Effector CD4-positive, alpha-beta T cell (primary cell): ENCODE measurements around the gene PTPN1.
"Not testable (repeated sequence)": the region's sequence is repeated elsewhere in the genome, so short reads cannot be mapped to it uniquely, and the experiment has no call there.

Source experiments
- DNase-seq: peaks from one replicate; pipeline ENCODE4 v3.0.0-alpha.2; 2020

PTPN1 gene

DNA sequence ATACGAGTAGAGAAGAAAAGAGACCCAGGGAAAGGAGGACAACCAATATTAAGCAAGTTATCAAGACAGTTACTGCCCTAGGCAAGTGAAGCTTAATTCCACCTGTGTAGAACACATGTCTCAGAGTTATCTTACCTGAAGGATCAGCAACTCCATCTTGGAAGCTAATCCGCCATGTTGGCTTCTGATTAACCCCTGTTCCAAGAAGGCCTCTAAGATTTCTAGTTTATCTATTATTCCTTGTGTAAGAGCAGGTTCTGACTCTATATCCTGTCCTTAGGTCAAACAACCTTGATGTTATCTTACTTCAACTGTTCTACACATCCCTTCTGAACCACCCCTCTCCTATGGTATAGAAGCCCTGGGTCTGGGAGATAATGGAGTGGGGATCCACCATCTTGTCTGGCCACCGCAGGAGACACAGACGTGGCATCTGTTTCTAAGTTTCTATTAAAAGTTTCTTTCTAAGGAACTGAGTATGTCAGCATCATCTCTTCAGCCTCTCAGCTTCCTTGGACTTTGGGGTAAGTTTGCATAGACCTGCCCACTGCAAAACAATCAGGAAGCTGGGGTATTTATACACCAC lies 27.7 kb upstream of the PTPN1 start:
- no peak for DNase-seq

DNA sequence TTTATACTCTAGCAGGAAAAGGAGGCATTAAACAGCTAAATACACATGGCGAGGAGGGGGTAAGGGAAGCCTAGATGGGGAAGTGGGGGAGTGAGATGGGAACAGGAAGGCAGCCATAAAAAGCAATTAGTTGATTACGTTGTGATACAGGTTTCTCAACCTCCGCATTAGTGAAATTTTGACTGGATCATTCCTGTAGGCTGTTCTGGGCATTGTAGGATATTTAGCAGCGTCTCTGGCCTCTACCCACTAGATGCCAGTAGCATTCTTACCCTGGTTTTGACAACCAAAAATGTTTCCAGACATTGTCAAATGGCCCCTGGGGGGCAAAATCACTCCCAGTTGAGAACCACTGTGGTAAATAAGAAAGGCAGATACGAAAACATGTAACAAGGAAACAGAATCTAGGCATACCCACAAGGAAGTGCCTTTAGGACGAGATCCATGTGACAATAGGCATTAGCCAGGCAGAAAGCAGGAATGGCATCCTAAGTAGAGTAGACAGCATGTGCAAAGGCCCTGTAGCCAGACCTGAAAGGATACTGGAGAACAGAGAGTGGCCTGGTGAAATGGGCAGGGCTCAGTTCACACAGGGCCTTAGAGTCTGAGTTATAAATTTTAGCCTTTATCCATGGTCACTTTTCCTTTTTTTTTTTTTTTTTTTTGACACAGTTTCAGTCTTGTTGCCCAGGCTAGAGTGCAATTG lies 25.8 kb upstream of the PTPN1 start:
- no peak for DNase-seq

DNA sequence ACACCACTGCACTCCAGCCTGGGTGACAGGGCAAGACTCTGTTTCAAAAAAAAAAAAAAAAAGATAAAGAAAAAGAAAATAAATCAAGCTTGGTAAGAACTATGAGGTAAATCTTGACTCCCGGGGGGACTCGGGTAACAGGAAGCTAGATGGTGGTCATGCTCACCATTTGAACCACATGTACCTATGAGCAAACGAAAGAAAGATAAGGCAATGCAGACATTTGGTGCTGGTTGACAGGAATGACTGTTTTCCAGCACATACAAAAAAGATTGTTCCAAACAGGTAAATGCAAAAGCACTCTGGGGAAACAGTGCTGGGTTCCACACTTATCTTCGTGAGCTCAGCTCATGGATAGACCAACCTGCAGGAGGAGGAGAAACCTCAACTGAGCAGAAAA lies 22.8 kb upstream of the PTPN1 start:
- DNase-seq, result no peak

DNA sequence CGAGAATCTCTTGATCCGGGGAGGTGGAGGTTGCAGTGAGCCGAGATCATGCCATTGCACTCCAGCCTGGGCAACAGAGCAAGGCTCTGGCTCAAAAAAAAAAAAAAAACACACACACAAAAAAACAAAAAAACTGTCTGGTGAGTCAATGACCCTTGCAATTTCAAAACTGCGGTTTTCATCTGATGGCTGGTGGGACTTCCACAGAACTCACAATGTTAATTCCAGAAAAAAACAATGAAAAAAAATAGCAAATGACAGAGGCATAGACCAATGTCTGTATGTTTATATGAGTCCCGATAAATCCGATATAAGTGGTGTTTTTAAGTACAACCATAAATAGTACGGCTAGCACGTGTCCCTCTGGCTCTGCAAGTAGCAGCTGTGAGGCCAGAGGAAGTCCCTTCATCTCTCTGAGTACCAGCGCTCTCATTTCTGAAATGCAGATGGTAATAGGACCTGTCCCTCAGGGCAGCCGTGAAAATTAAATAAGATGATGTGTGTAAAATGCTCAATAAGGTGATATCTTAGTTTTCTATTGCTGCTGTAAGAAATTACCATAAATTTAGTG lies 21.9 kb upstream of the PTPN1 start:
- DNase-seq, result no peak

DNA sequence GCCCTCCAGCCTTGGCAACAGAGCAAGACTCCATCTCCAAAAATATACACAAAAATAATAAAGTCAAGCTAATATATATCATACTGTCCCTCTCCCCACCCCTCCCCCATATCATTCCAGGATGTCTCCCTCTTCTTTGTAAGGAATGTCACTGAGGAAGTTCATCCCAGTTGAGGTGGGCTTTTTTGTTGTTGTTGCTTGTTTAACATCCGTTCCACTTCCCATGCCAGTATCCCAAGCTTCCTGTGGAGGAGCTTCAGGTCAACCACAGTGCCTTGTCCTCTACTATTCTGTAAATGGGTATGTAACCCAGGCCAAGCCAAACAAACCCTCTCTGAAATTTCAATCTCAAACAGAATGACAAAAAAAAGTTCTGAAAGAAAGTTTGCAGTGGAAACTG lies 19.0 kb upstream of the PTPN1 start:
- no peak for DNase-seq

DNA sequence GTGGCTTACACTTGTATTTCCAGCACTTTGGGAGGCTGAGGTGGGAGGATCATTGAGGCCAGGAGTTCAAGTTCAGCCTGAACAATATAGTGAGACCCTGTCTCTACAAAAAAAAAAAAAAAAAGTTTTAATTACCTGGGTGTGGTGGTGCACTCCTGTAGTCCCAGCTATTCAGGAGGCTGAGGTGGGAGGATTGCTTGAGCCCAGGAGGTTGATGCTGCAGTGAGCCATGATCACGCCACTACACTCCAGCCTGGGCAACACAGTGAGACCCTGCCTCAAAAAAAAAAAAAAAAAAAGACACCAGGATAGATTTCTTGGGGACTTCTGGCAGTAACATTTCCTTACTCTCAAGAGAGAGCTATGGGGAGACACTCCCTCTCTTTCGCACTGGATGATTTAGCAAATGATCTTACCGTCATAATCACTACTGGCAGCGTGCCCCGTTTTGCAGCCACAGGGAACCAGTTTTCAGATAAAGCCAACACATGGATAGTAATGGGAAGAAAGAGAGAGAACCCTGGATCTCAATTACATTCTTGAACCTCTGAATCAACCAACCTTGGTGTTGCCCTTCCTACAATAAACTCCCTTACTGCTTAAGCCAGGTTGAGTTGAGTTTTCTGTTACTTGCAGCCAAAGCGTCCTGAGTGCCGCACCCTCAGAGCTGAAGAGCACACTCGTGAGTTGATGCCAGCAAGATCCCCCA lies 18.1 kb upstream of the PTPN1 start:
- no peak for DNase-seq

DNA sequence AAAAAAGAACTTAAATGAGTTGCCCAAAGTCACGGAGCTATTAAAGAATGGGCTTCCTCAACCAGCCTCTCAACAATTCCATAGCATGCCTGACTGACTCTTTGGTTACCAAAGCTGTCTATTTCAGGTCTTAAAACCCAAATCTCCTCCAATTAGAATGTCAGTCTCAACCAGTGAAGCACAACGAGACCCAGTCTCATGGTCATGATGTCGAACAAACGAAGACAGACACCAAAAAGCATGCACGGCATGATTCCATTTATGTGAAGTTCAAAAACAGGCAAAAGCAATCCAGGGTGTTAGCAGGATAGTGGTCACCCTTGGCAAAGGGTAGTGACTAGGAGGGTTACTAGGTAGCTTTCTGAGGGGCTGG lies 16.3 kb upstream of the PTPN1 start:
- DNase-seq, result no peak

DNA sequence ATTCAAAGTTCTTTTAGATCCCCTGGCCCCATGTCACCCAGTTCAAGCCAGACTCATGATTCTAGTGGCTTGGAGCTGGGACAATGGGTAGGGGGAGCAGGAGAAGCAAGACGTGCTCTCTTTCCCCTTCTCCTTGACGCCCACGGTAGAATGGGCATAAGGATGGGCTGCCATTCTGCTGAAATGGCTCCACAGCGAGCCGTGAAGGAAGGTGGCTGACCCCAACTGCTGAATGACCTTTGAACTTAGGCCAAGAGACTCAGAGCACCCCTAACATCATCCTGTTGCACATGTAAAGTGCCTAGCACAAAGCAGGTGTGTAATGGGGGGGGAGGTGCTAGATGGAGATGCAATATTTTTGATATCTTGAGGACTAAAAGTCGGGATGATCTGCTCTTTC lies 15.8 kb upstream of the PTPN1 start:
- DNase-seq, result no peak

DNA sequence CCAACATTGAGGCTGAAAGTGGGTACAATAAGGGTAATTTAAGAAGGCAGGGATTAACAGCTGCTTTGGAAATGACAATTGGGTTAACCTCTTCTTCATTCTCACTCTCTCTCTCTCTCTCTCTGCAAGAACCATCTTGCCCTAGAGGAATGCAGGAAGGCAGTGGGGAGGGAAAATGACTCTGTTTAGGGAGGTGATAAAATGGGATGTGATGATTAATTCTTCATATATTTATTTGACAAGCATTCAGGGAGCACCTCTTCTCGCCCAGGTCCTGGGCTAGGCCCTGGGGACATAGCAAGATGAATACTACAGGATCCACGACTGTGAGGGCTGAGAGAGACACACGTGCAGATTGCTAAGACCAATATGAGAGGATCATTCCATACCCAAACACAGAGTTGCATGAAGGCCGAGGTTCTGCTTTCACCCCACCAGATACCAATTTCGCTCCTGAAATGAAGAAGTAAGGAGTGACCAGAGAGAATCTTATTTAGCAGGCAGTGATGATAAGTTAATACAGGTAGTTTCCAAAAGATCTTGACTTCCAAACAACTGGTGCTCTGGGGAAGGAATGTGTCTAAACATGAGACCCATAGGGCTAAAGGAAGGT lies 13.3 kb upstream of the PTPN1 start:
- no peak for DNase-seq

DNA sequence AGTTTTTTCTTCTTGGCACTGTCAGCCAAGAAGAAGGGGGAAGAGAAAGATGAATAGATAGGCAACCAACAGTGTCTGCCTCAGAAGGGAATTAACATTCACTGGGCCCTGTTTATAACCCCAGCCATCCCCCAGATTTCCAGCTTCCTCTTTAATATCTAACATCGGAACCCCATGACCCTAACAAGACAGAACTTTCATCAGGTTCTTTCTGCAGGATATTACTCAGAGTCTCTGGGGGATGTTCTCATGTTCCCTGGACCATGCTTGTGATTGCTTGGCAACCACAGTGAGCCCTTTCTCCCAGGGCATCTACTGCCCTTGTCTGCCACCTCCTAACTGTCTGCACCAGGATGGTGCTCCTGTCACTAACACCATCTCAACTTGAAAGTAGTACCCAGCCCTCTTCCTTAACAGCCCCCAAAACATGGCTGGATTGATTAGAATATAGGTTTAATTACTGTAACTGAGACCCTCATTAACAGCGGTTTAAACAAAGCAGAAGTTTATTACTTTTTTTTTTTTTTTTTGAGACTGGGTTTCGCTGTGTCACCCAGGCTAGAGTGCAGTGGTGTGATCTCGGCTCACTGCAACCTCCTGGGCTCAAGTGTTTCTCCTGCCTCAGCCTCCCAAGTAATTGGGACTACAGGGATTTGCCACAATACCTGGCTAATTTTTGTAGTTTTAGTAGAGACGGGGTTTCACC lies 12.0 kb upstream of the PTPN1 start:
- DNase-seq, result no peak

DNA sequence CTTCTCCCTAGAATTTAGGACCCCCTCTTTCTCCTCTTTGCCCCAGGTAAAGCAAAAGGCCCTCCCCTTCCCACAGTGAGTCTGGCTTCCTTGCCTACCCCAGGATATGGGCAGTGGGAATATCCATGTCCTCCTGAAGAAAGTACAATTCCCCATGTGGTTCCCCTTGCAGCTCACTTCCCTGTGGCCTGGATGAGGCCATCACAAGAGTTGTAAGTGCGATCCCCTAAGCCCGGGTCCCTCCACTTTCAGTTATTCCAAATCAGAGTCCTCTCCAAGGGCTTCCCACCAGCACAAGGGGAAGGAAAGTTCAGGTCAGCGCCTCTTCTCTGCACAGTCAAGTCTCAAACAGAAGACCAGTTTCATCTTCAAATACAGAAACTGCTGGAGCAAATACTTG lies 10.2 kb upstream of the PTPN1 start:
- no peak for DNase-seq

DNA sequence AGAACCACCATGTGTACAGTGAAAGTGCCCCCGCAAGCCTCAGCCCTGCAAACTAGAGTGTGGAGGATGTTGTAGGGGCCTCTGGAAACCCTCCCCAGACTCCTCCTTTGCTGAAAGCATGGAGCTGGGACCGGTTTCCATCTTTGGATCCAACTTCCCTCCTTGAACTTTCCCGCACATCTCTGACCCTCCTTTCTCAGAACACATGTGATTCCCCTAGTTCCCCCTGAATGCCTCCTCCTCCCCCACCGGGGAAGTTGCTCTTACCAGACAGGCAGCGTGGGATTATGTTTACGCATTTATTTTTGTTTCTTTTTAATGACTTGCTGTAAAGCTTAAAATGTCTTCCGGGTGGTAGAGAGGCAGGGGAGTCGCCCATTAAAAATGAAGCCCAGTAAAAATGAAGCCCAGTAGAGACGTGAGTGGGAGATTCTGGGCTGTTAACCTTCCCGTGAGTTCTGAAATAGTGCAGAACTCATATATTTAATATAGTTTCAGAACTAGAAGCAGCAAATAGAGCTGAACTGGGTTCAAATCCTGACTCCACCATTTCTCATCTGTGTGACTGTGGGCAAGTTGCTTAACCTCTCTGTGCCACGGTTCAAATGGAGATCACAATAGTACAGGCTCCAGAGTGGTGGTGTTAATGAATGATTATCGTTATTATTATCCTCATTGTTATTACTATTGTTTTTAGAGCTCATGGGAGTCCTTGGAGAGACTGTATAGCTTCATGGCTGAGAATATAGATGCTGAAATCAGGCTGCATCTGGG lies 8.0 kb upstream of the PTPN1 start:
- no peak for DNase-seq

DNA sequence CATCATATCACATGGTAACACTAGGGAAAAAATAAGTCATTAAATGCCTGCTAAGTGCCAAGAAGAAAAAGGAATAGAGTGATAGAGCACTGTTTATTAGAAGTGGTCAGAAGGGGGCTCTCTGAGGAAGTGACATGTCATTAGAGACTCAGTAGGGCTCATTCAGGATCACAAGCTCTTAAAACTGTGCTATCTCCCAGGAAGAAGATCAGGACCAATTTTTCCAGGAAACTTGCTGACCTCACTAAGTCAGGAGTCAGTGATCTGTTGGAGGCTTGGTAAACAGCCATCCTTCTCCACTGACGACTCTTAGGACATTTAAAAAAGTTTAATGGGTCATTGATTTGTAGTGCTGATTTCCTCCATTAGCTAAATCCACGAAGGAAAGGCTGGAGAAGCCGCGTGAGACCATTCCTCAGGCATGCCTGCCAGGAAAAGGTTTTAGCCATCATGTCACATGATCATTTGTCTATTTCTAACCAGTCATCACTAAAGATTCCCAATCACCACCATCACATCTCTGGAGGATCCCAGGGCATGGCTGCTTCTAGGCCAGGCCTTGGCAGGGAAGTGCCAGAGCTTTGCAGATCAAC lies 5.9 kb upstream of the PTPN1 start:
- DNase-seq, result no peak

DNA sequence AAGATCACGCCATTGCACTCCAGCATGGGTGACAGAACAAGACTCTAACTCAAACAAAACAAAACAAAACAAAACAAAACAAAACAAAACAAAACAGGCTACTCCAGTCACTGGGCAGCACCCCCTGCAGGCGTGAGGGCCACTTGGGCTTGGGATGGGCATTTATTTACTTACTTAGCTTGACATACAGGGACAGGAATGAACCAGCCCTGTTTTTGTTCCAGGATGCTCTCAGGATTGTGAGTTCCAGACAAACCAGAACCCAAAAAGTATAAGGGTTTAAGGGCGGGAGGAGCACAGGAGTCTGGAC lies 4.0 kb upstream of the PTPN1 start:
- DNase-seq, result no peak

DNA sequence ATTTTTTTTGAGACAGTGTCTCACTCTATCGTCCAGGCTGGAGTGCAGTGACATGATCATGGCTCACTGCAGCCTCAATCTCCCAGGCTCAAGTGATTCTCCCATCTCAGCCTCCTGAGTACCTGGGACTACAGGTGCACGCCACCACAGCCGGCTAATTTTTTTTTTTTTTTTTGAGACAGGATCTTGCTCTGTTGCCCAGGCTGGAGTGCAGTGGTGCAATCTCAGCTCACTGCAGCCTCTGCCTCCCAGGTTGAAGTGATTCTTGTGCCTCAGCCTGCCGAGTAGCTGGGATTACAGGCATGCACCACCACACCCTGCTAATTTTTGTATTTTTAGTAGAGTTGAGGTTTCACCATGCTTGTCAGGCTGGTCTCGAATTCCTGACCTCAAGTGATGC lies 2.4 kb upstream of the PTPN1 start:
- DNase-seq, result not testable (repeated sequence)

DNA sequence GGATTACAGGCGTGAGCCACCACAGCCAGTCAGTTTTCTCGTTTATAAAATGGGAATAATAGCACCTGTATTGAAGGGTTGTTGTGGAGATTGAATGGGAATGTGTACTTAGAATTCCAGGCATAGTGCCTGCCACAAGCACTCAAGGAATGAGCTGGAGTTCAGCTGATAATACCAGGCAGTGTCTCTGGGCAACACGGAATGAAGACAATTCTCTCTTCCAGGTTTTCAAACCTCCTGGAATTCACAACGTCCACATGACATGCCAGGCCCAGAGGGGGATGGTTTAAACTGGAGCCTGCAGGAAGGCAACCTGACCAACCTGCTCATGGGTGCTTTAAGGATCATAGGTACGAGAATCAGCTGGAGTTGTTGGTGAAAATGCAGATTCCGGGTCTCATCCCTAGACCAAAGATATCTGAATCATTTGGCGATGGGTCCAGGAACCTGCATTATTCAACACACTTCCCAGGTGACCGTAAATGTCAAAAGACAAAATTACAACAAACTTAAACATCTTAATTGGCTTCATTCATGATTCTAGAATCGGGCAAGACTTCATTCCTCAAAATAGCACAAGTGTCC lies 1.9 kb upstream of the PTPN1 start:
- no peak for DNase-seq

DNA sequence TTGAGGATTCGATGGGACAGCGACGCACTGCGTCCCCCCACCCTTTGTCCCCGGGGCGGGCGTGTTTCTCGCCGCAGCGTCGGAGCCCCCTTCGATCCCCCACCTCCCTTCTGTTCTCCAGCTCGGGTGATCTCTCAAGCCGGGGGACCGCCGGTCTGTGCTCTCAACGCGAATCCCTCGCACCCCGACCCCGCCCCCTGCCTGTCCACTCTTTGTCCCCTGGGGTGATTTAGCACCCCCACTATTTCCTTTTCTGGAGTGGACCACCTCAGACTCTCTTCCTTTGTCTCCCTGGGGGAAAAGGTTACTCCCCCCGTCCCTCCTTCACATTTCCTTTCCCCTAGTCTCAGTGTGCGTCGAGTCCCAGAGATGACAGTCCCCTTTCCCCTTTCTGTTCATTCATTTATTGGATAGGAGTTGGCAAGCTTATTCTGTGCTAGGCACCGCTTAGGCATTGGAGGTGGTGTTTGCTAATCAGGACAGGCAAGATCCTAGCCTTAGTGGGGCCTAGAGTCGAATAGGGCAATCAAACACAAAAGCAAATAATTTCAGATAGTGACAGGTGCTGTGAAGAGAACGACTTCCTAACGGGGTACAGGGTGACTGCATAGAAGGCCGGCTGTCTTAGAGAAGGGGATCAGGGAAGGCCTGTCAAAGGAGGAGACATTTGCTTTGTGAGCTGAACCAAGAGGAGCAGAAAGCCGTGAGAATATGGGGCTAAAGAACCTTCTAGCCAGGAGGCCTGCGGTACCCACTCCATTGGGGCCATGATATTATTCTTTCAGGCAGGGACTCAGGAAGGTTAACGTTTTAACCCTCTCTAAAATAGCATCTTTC lies 741 bp downstream of the PTPN1 start:
- no peak for DNase-seq

DNA sequence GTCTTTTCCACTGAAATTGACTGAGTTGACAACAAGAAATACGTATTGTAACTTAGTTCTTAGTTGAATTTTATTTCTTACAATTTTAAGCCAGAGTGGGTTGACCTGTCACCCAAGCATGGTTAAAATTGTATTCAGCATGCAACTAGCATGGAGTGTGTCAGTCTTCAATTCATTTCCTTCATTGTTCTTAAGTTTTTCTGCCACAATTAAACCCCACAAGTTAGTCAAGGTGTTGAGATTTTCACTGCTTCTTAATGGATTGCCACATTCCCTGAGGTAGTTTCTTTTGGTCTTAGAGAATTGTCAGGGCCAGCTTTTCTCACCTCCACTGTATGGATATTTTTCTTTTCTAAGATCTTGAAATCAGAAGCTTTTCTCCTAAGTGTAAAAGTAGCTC lies 2.1 kb downstream of the PTPN1 start:
- no peak for DNase-seq

DNA sequence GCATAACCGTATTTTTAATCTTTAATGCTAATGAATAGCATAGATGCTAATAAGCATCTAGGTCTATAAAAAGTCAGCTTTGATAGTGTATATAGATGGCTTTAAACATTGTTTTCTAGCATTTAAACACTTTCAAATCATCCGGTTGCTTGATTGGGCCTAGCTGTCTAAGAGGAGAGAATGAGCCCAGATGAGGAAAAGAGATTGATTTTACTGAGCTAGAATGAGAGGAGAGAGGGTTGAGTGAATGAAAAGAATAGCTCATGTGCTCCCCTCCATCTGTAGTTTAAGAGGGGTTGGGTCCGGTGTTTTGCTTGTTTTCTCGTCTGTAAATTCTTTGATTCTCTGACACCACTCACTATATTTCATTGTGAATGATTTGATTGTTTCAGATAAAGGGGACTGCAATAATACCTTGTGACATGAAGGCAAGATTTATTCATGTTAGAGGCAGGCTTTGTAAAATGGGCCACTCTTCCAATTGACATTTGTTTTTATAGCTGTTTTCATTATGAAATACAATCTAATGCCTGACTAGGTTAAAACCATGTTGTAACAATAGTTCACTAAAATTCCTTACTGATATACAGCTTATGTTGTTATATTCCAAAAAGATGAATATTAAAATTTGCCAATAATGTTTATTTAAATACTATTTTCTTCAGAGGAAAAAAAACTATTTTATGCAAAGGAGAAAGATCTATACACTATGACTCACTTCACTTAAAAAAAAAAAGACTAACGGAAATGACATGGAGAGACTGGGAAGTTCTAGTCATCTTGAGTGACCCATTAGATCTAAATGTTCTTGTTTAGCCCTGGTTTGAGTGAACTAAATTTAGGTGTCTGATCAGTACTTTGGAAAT lies 3.2 kb downstream of the PTPN1 start:
- no peak for DNase-seq

DNA sequence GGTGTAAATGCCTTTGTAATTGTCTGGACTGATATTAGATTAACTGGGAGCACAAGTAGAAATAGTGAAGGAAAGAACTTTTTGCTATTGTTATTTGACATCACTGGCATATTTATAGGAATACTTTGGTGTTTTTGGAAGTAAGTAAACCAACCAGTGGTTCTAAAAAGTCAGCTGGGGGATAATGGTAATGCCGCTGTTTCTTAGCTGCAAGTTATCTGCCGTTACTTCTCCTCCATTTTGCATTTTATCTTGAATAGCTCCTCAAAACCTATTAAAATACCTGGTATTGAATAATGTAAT lies 3.8 kb downstream of the PTPN1 start:
- no peak for DNase-seq
